IMR-90 (cell line): Measurements from ENCODE around the gene HPCAL4. TPM values are rescaled to one million over a fixed set of nuclear protein-coding genes. Genes with fewer than 3 reads are reported as not detected.

Experiments used
- ATAC-seq: fragments of 200-7000 bp; cut with Tn5 transposase; 2 replicates; pipeline ENCODE4 v1.9.1; 2020; ENCODE audit warnings: low read depth, mild to moderate bottlenecking, moderate library complexity
- BruUV-seq: library from RNA; stranded (reverse); fragments of 400-500 nt; replicated peaks from 2 replicates; lab custom pipeline; 2021; lab: Mats Ljungman, UMichigan
- CTCF ChIA-PET: fragments of 300-600 bp; formaldehyde crosslinking; extraction: SDS; loops from one replicate; lab custom pipeline; 2021; ENCODE audit warnings: antibody characterized with exemption; lab: Yijun Ruan, JAX
- POLR2A ChIA-PET: fragments of 300-600 bp; sonication (Branson Sonifier 250); formaldehyde crosslinking; loops from one replicate; lab custom pipeline; 2022; ENCODE audit warnings: antibody characterized with exemption; ENCODE audit not compliant: unreplicated experiment; lab: Charles Lee
- DNase-seq: peaks from one replicate; pipeline ENCODE4 v3.0.0; 2013
- H2AFZ ChIP-seq: replicated peaks from 2 replicates; pipeline ENCODE3; 2013; ENCODE audit warnings: low read length, mild to moderate bottlenecking; ENCODE audit not compliant: poor library complexity
- H2AK5ac ChIP-seq: 2 replicates; pipeline ENCODE4 v1.6.1; 2013; ENCODE audit warnings: low read depth, low read length, inconsistent platforms
- H2AK9ac ChIP-seq: replicated peaks from 2 replicates; pipeline ENCODE3; 2013; ENCODE audit warnings: mild to moderate bottlenecking, low read depth, low read length, moderate library complexity; ENCODE audit not compliant: poor library complexity
- H2BK120ac ChIP-seq: 2 replicates; pipeline ENCODE4 v1.6.1; 2013; ENCODE audit warnings: low read depth, low read length, inconsistent platforms
- H2BK15ac ChIP-seq: 3 replicates; pipeline ENCODE4 v1.6.1; 2013; ENCODE audit warnings: low read depth, low read length, inconsistent platforms
- H2BK20ac ChIP-seq: 2 replicates; pipeline ENCODE4 v1.6.1; 2013; ENCODE audit warnings: low read depth, mild to moderate bottlenecking, inconsistent platforms, low read length, moderate library complexity
- H2BK5ac ChIP-seq: 2 replicates; pipeline ENCODE4 v1.6.1; 2013; ENCODE audit warnings: mild to moderate bottlenecking, low read depth, low read length, inconsistent platforms; ENCODE audit not compliant: poor library complexity, severe bottlenecking
- H3K14ac ChIP-seq: replicated peaks from 2 replicates; pipeline ENCODE4 v1.6.1; 2013; ENCODE audit warnings: low read depth, low read length, inconsistent platforms
- H3K18ac ChIP-seq: 2 replicates; pipeline ENCODE4 v1.6.1; 2013; ENCODE audit warnings: low read depth, low read length, control low read depth
- H3K23ac ChIP-seq: 2 replicates; pipeline ENCODE4 v1.6.1; 2013; ENCODE audit warnings: low read depth, low read length, inconsistent platforms
- H3K27ac ChIP-seq: 2 replicates; pipeline ENCODE4 v1.5.1; 2013; ENCODE audit warnings: mild to moderate bottlenecking, control low read depth, low read length; ENCODE audit not compliant: insufficient read depth
- H3K27me3 ChIP-seq: 2 replicates; pipeline ENCODE4 v1.6.1; 2013; ENCODE audit warnings: low read length; ENCODE audit not compliant: control insufficient read depth, insufficient read depth
- H3K36me3 ChIP-seq: 2 replicates; pipeline ENCODE4 v1.6.1; 2013; ENCODE audit warnings: low read length, mixed read lengths; ENCODE audit not compliant: control insufficient read depth, insufficient read depth
- H3K4ac ChIP-seq: 2 replicates; pipeline ENCODE4 v1.6.1; 2013; ENCODE audit warnings: low read depth, low read length, inconsistent platforms
- H3K4me1 ChIP-seq: 2 replicates; pipeline ENCODE4 v1.6.1; 2013; ENCODE audit warnings: low read length, mixed read lengths; ENCODE audit not compliant: control insufficient read depth, insufficient read depth
- H3K4me2 ChIP-seq: 2 replicates; pipeline ENCODE4 v1.6.1; 2013; ENCODE audit warnings: low read depth, mild to moderate bottlenecking, control low read depth, low read length, moderate library complexity
- H3K4me3 ChIP-seq: 2 replicates; pipeline ENCODE4 v1.5.1; 2013; ENCODE audit warnings: low read depth, mild to moderate bottlenecking, control low read depth, low read length, moderate library complexity; ENCODE audit not compliant: insufficient read depth
- H3K56ac ChIP-seq: 2 replicates; pipeline ENCODE4 v1.6.1; 2013; ENCODE audit warnings: low read length, inconsistent platforms; ENCODE audit not compliant: insufficient read depth; ENCODE audit errors: extremely low read depth
- H3K79me1 ChIP-seq, 2 experiments: 2 replicates each; pipeline ENCODE4 v1.6.1; 2013; ENCODE audit warnings: low read length in 2 of 2, inconsistent platforms in 1 of 2, low read depth in 1 of 2
- H3K9ac ChIP-seq: 2 replicates; pipeline ENCODE4 v1.6.1; 2013; ENCODE audit warnings: low read depth, low read length, control low read depth
- H3K9me1 ChIP-seq: 2 replicates; pipeline ENCODE4 v1.6.1; 2013; ENCODE audit warnings: low read length, inconsistent platforms; ENCODE audit not compliant: insufficient read depth
- H3K9me3 ChIP-seq: 2 replicates; pipeline ENCODE4 v1.6.1; 2013; ENCODE audit warnings: low read length; ENCODE audit not compliant: control insufficient read depth, insufficient read depth
- H4K20me1 ChIP-seq: 2 replicates; pipeline ENCODE4 v1.6.1; 2013; ENCODE audit warnings: low read length, inconsistent platforms; ENCODE audit not compliant: insufficient read depth
- H4K5ac ChIP-seq: 2 replicates; pipeline ENCODE4 v1.6.1; 2013; ENCODE audit warnings: mild to moderate bottlenecking, low read depth, low read length, control low read depth
- H4K8ac ChIP-seq, 2 experiments: 2 replicates each; pipeline ENCODE4 v1.6.1; 2013; ENCODE audit warnings: low read depth in 2 of 2, low read length in 2 of 2, control low read depth in 1 of 2, inconsistent platforms in 1 of 2
- H4K91ac ChIP-seq: 2 replicates; pipeline ENCODE4 v1.6.1; 2013; ENCODE audit warnings: low read depth, low read length, inconsistent platforms; ENCODE audit not compliant: insufficient read depth
- POLR2A ChIP-seq: IDR thresholded peaks from 2 replicates; pipeline ENCODE4 v1.6.1; 2012; ENCODE audit warnings: mild to moderate bottlenecking, low read depth, low read length
- RAD21 ChIP-seq: IDR thresholded peaks from 2 replicates; pipeline ENCODE4 v1.6.1; 2012; ENCODE audit warnings: low read length, improper control_type of control experiment
- WGBS, 2 experiments: methylation state at CpG; one replicate each; pipeline versions ENCODE4 v1.1.5 to v1.1.7; 2013; ENCODE audit warnings: missing lambda C conversion rate in 2 of 2; ENCODE audit not compliant: insufficient read length in 1 of 2; ENCODE audit errors: extremely low coverage in 2 of 2; 5-methylcytosine and 5-hydroxymethylcytosine counted together
- dilution Hi-C: fragments of 300-500 bp; cut with HindIII; formaldehyde crosslinking; loops from one replicate; pipeline ENCODE4 v1.14.3; 2018; ENCODE audit warnings: low sequenced_read_pairs; ENCODE audit not compliant: unreplicated experiment
- in situ Hi-C: fragments of 300-500 bp; cut with MboI; formaldehyde crosslinking; loops from 3 replicates; pipeline ENCODE4 v1.14.3; 2019; ENCODE audit warnings: low sequenced_read_pairs, inconsistent platforms, mixed read lengths
- intact Hi-C: fragments of 100-400 bp; cut with micrococcal nuclease; formaldehyde crosslinking; loops from 2 replicates; pipeline ENCODE4 v1.10.0; 2022
- polyA plus RNA-seq, 3 experiments: library from polyadenylated mRNA; depleted of rRNA; stranded (reverse); fragments of >200 nt; gene quantifications; 2 replicates each; pipeline ENCODE4 v1.2.3, GENCODE V29; 2012; ENCODE audit warnings: low replicate concordance in 1 of 3
- total RNA-seq: library from RNA; depleted of rRNA; stranded (reverse); fragments of >200 nt; gene quantifications from 2 replicates; pipeline ENCODE4 v1.2.3, GENCODE V29; 2012
- TF ChIP-seq, protein P1 (sequence below): fragments of 150-350 bp; IDR thresholded peaks from 2 replicates; pipeline ENCODE4 v1.6.1; 2016; ENCODE audit warnings: low read depth, mild to moderate bottlenecking, low read length, moderate library complexity, borderline replicate concordance

HPCAL4 gene
- total and polyA plus RNA-seq, 2 of the 4 experiments (the other 2 are of a cell fraction) = 0.02 TPM; not detected in 1

DNA sequence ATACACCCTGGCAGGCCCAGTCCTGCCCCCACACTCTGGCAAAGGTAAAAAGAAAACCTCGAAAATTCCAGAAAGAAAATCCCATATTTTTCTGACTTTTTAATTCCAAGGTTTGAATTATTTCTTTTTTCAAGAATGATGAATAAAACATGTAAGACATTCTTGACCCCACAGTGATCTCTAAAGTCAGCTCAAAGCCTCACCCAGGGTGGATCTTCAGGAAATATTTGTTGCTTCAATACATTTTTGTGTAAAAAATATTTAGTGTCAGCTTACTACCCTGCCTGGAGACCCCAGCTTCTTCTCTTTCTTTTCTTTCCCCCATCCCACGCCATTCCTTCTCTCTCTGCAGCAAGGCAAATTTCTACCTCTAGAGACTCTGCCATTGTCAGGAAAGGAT is 12.3 kb downstream of the HPCAL4 start:
- H3K9me3 ChIP-seq = peaks cover 1% of the 10 kb centered on the region; the same call in 1 of the 2 replicates
- no peak overlapping the region for H3K9ac ChIP-seq
- H2AK9ac ChIP-seq = no peak overlapping the region
- no peak for TF ChIP-seq RAD21
- TF ChIP-seq POLR2A = no peak
- TF ChIP-seq, protein P1, sequence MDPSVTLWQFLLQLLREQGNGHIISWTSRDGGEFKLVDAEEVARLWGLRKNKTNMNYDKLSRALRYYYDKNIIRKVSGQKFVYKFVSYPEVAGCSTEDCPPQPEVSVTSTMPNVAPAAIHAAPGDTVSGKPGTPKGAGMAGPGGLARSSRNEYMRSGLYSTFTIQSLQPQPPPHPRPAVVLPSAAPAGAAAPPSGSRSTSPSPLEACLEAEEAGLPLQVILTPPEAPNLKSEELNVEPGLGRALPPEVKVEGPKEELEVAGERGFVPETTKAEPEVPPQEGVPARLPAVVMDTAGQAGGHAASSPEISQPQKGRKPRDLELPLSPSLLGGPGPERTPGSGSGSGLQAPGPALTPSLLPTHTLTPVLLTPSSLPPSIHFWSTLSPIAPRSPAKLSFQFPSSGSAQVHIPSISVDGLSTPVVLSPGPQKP = no peak
- no peak overlapping the region for H4K5ac ChIP-seq
- no peak overlapping the region for H2BK5ac ChIP-seq
- no peaks in the 10 kb centered on the region for H4K20me1 ChIP-seq
- H3K36me3 ChIP-seq = no peaks in the 10 kb centered on the region
- H3K4me3 ChIP-seq = no peak overlapping the region
- no peak overlapping the region for H3K23ac ChIP-seq
- no peak overlapping the region for H2AK5ac ChIP-seq
- intact Hi-C loops = no loop called here
- POLR2A ChIA-PET = no interaction called here
- H3K9me1 ChIP-seq = peaks cover 4% of the 10 kb centered on the region; the same call in 1 of the 2 replicates
- no peak overlapping the region for H2BK15ac ChIP-seq
- dilution Hi-C loops = no loop called here
- no peak overlapping the region for H3K18ac ChIP-seq
- no TSS peak for BruUV-seq
- H3K27ac ChIP-seq = no peak overlapping the region
- H3K79me1 ChIP-seq = no peaks in the 10 kb centered on the region
- H4K91ac ChIP-seq = no peak overlapping the region
- H2BK20ac ChIP-seq = no peak overlapping the region
- H2AFZ ChIP-seq = no peak overlapping the region
- H3K56ac ChIP-seq = no peak overlapping the region
- DNase-seq (no peak), ATAC-seq (no peak)
- H3K14ac ChIP-seq = no peak overlapping the region
- no peak overlapping the region for H3K4ac ChIP-seq
- H3K4me1 ChIP-seq = no peaks in the 10 kb centered on the region
- no peak overlapping the region for H2BK120ac ChIP-seq
- CTCF ChIA-PET = interaction anchor here (0.7 kb wide), 1 partner anchor 9 kb away, joined by 3 read pairs; no protein-coding TSS in a partner anchor
- in situ Hi-C loops = no loop called here
- H3K4me2 ChIP-seq = no peak overlapping the region
- WGBS, 2 experiments = no CpG with 5 or more reads among the region's 2 CpGs
- no peak overlapping the region for H4K8ac ChIP-seq
- peaks cover 73% of the 10 kb centered on the region for H3K27me3 ChIP-seq
